PC-3 (cell line): ENCODE measurements around the gene ZNF408. TPM values are rescaled to one million over a fixed set of nuclear protein-coding genes. Genes with fewer than 3 reads are reported as not detected.

Experiments
- ATAC-seq: fragments of 200-7000 bp; cut with Tn5 transposase; 2 replicates; pipeline ENCODE4 v1.9.1; 2020; ENCODE audit warnings: mild to moderate bottlenecking, moderate library complexity
- BruUV-seq: library from RNA; stranded (reverse); fragments of 400-500 nt; replicated peaks from 2 replicates; lab custom pipeline; 2021; lab: Mats Ljungman, UMichigan
- CTCF ChIA-PET: fragments of 300-600 bp; sonication (Branson Sonifier 250); formaldehyde crosslinking; loops from one replicate; lab custom pipeline; 2022; ENCODE audit warnings: antibody characterized with exemption; lab: Charles Lee
- POLR2A ChIA-PET: fragments of 300-600 bp; sonication (Branson Sonifier 250); formaldehyde crosslinking; loops from one replicate; lab custom pipeline; 2022; ENCODE audit warnings: antibody characterized with exemption; ENCODE audit not compliant: unreplicated experiment; lab: Charles Lee
- DNase-seq: peaks from one replicate; pipeline ENCODE4 v3.0.0-alpha.2; 2015
- H2AFZ ChIP-seq: fragments of 300-600 bp; sonication (generic); 2 replicates; pipeline ENCODE4 v1.6.0; 2016; ENCODE audit warnings: antibody characterized with exemption, low read length
- H3F3A ChIP-seq: fragments of 300-600 bp; sonication (generic); one replicate; pipeline ENCODE4 v1.6.0; 2017; ENCODE audit warnings: antibody characterized with exemption, low read length, control low read depth, mild to moderate bottlenecking; ENCODE audit not compliant: unreplicated experiment
- H3K27ac ChIP-seq: fragments of 300-600 bp; sonication (generic); 2 replicates; pipeline ENCODE4 v1.5.1; 2016; ENCODE audit warnings: mild to moderate bottlenecking, low read length
- H3K27me3 ChIP-seq: fragments of 300-600 bp; sonication (generic); 2 replicates; pipeline ENCODE4 v1.6.1; 2016; ENCODE audit warnings: low read length, mixed read lengths
- H3K36me3 ChIP-seq: fragments of 300-600 bp; sonication (generic); 2 replicates; pipeline ENCODE4 v1.6.1; 2016; ENCODE audit warnings: low read depth, mixed run types, low read length, mixed read lengths
- H3K4me1 ChIP-seq: fragments of 300-600 bp; sonication (generic); 2 replicates; pipeline ENCODE4 v1.5.1; 2016; ENCODE audit warnings: low read length; ENCODE audit not compliant: insufficient read depth
- H3K4me2 ChIP-seq: fragments of 300-600 bp; sonication (generic); 2 replicates; pipeline ENCODE4 v1.6.0; 2016; ENCODE audit warnings: low read length
- H3K4me3 ChIP-seq: fragments of 300-600 bp; sonication (generic); 2 replicates; pipeline ENCODE4 v1.5.1; 2016; ENCODE audit warnings: mild to moderate bottlenecking, low read length, mixed read lengths
- H3K79me2 ChIP-seq: fragments of 300-600 bp; sonication (generic); 2 replicates; pipeline ENCODE4 v1.6.1; 2017; ENCODE audit warnings: low read length, mixed read lengths
- H3K9ac ChIP-seq: fragments of 300-600 bp; sonication (generic); 2 replicates; pipeline ENCODE4 v1.6.0; 2016; ENCODE audit warnings: mild to moderate bottlenecking, low read length
- H3K9me2 ChIP-seq: fragments of 300-600 bp; sonication (generic); replicated peaks from 2 replicates; pipeline ENCODE4 v1.6.1; 2016; ENCODE audit warnings: mixed run types, low read length, mixed read lengths
- H3K9me3 ChIP-seq: fragments of 300-600 bp; sonication (generic); 2 replicates; pipeline ENCODE4 v1.6.1; 2016; ENCODE audit warnings: low read length, mixed read lengths
- H4K20me1 ChIP-seq: fragments of 300-600 bp; sonication (generic); 2 replicates; pipeline ENCODE4 v1.6.1; 2016; ENCODE audit warnings: low read length, mixed read lengths
- CTCF ChIP-seq: fragments of 300-600 bp; sonication (generic); conservative IDR thresholded peaks from 2 replicates; pipeline ENCODE4 v1.5.1; 2017; ENCODE audit warnings: antibody characterized with exemption, low read depth, mild to moderate bottlenecking, low read length
- EZH2 ChIP-seq: fragments of 300-600 bp; sonication (generic); IDR thresholded peaks from one replicate; pipeline ENCODE4 v1.6.1; 2017; ENCODE audit warnings: antibody characterized with exemption, mild to moderate bottlenecking, low read length; ENCODE audit not compliant: unreplicated experiment
- EZH2phosphoT487 ChIP-seq: fragments of 300-600 bp; sonication (generic); IDR thresholded peaks from 2 replicates; pipeline ENCODE4 v1.6.1; 2018; ENCODE audit warnings: mild to moderate bottlenecking, antibody characterized with exemption, low read length, borderline replicate concordance
- intact Hi-C: fragments of 100-400 bp; cut with micrococcal nuclease; formaldehyde crosslinking; loops from 2 replicates; pipeline ENCODE4 v1.9.0; 2023
- total RNA-seq: library from RNA; depleted of rRNA; stranded (reverse); fragments of >200 nt; gene quantifications from 2 replicates; pipeline ENCODE4 v1.2.3, GENCODE V29; 2014

The ZNF408 gene
- total RNA-seq, 1 experiment from 2014 or later: 7.1 TPM

DNA sequence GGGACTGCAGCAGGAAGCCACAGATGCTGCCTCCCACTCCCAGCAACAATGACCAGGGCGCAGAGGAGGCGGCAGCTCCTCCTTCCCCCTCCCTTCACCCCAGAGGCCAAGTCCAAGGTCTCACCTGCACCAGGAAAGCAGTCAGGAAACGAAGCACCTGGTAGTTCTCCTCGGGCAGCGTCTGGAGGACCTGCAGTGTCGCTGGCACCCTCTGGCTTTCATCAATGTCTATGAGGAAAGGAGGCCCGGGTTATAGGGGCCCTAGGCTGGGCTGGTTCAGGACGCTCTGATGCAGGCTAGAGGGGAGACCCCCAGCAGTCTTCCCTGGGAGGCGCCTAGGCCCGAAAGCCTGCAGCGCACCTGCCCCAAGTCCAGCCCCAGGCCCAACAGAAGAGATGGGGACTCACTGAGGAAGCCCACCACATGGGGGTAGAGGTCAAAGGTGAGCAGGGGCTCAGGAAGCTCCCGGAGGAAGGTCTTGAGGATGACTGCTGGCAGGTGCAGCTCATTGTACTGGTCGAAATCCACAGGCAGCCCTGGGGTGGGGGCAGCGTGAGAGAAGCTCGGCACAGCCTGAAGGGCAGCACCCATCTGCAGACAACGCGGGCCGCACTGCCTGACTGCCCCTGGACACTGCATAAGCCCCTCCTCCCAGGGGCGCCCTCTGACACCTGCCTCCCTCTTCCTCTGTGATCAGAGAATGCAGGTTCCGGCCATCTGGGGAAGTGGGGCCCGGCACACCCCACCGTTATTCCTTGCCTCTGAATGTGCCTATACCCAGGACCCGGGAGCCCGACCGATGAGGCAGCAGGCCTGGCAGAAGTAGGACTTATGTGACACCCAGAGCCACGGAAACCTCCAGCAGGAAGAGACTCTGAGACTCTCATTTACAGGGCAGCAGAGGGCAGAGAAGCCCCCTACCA, 21.3 kb upstream of the ZNF408 start:
- ChIA-PET CTCF (no interaction called here), POLR2A (no interaction called here)
- Histone ChIP-seq H4K20me1 (no peaks in the 10 kb centered on the region), H3K9me3 (no peaks in the 10 kb centered on the region), H3K79me2 (no peaks in the 10 kb centered on the region), H3K9me2 (no peaks in the 10 kb centered on the region), H3K27ac (no peak overlapping the region), H3F3A (no peaks in the 10 kb centered on the region), H3K9ac (no peak overlapping the region), H2AFZ (no peak overlapping the region), H3K27me3 (no peaks in the 10 kb centered on the region), H3K4me3 (no peak overlapping the region), H3K4me2 (no peak overlapping the region), H3K36me3 (peaks cover 3% of the 10 kb centered on the region; the same call in 1 of the 2 replicates), H3K4me1 (peaks cover 13% of the 10 kb centered on the region)
- ATAC-seq (no peak), DNase-seq (no peak)
- TF ChIP-seq EZH2phosphoT487: no peak
- no peak for TF ChIP-seq CTCF
- intact Hi-C loops: loop anchor here (5.0 to 10.0 kb wide), 2 partner anchors 75 to 128 kb away; no protein-coding TSS in a partner anchor
- BruUV-seq: no TSS peak

DNA sequence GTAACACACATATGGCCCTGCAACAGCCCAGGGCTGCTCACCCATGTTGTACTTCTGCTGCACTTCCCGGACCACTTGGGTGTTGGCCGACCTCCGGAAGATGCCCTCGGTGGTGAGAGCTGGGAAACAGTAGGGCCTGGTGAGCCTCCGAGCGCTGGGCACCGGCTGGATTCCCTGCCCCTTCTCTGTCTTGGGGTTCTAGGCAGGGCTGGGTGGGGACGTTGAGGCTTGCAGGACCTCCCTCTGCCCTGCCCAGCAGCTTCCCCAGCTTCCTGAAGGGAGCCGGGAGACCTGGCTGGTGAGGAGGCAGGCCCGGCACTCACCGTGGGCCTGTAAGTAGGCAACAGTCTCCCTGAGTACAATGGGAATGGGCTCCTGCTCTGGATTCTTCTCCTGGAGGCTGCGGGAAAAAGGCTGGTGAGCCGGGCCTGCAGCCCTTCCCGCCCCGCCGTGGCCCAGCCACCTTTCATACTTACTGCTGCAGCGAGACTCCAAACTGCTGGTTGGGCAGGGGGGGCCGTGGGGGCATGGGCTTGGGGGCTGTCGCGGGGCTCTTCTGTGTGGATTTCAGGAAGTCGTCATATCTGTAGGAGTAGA, 20.6 kb upstream of the ZNF408 start:
- TF ChIP-seq EZH2 (no peak), CTCF (no peak), EZH2phosphoT487 (no peak)
- H3K9me2 ChIP-seq: no peaks in the 10 kb centered on the region
- no peaks in the 10 kb centered on the region for H3K9me3 ChIP-seq
- peaks cover 7% of the 10 kb centered on the region for H3K4me1 ChIP-seq
- no TSS peak for BruUV-seq
- ChIA-PET CTCF (no interaction called here), POLR2A (no interaction called here)
- H2AFZ ChIP-seq: no peak overlapping the region
- DNase-seq: no peak
- no peak overlapping the region for H3K4me2 ChIP-seq
- H3K9ac ChIP-seq: no peak overlapping the region
- no peaks in the 10 kb centered on the region for H3K27me3 ChIP-seq
- no peak for ATAC-seq
- H3K27ac ChIP-seq: no peak overlapping the region
- no peak overlapping the region for H3K4me3 ChIP-seq
- no peaks in the 10 kb centered on the region for H4K20me1 ChIP-seq
- intact Hi-C loops: no loop called here
- no peaks in the 10 kb centered on the region for H3F3A ChIP-seq
- no peaks in the 10 kb centered on the region for H3K79me2 ChIP-seq
- peaks cover 3% of the 10 kb centered on the region; the same call in 1 of the 2 replicates for H3K36me3 ChIP-seq
